IPS-18a (cell line): ENCODE measurements around the gene SLC9A8.
"Not testable (repeated sequence)": the region's sequence is repeated elsewhere in the genome, so short reads cannot be mapped to it uniquely, and the experiment has no call there.

Experiments used
- H3K27ac ChIP-seq: one replicate; pipeline ENCODE4 v1.5.1; 2013; ENCODE audit warnings: low read length
- H3K27me3 ChIP-seq: one replicate; pipeline ENCODE4 v1.6.1; 2013; ENCODE audit warnings: mild to moderate bottlenecking, low read length; ENCODE audit not compliant: control insufficient read depth, insufficient read depth
- H3K36me3 ChIP-seq: one replicate; pipeline ENCODE4 v1.6.1; 2013; ENCODE audit warnings: low read depth, low read length; ENCODE audit not compliant: control insufficient read depth
- H3K4me1 ChIP-seq: one replicate; pipeline ENCODE4 v1.6.1; 2013; ENCODE audit warnings: low read depth, low read length; ENCODE audit not compliant: control insufficient read depth
- H3K4me3 ChIP-seq: one replicate; pipeline ENCODE4 v1.5.1; 2013; ENCODE audit warnings: low read length
- H3K9ac ChIP-seq: one replicate; pipeline ENCODE4 v1.6.1; 2013; ENCODE audit warnings: mild to moderate bottlenecking, low read length, moderate library complexity
- H3K9me3 ChIP-seq: one replicate; pipeline ENCODE4 v1.6.1; 2013; ENCODE audit warnings: low read depth, low read length; ENCODE audit not compliant: control insufficient read depth

SLC9A8 gene

GRCh38 chr20:49859011-49859410 is 46.4 kb downstream of the SLC9A8 start:
- Histone ChIP-seq H3K9ac (no peak overlapping the region), H3K4me1 (peaks cover under 1% of the 10 kb centered on the region), H3K27me3 (no peaks in the 10 kb centered on the region), H3K27ac (no peak overlapping the region), H3K36me3 (no peaks in the 10 kb centered on the region), H3K9me3 (no peaks in the 10 kb centered on the region), H3K4me3 (no peak overlapping the region)

- H3K9me3 ChIP-seq = no peaks in the 10 kb centered on the region
Observed at GRCh38 chr20:49859807-49860206, 47.2 kb downstream of the SLC9A8 start.

GRCh38 chr20:49861232-49861631 is 48.6 kb downstream of the SLC9A8 start:
- not testable (repeated sequence) for H3K27me3 ChIP-seq, H3K9ac ChIP-seq, H3K4me3 ChIP-seq, H3K36me3 ChIP-seq, H3K27ac ChIP-seq, H3K4me1 ChIP-seq, H3K9me3 ChIP-seq

More at GRCh38 chr20:49859807-49860206, 47.2 kb downstream of the SLC9A8 start:
- Histone ChIP-seq H3K4me3 (no peak overlapping the region), H3K4me1 (no peaks in the 10 kb centered on the region), H3K27me3 (no peaks in the 10 kb centered on the region), H3K9ac (no peak overlapping the region), H3K27ac (no peak overlapping the region), H3K36me3 (no peaks in the 10 kb centered on the region)

- H3K4me3 ChIP-seq = no peak overlapping the region
- H3K27ac ChIP-seq = no peak overlapping the region
- no peaks in the 10 kb centered on the region for H3K27me3 ChIP-seq
- no peak overlapping the region for H3K9ac ChIP-seq
- peaks cover 3% of the 10 kb centered on the region for H3K4me1 ChIP-seq
- H3K36me3 ChIP-seq = peaks cover 3% of the 10 kb centered on the region
- H3K9me3 ChIP-seq = no peaks in the 10 kb centered on the region
Observed at GRCh38 chr20:49862607-49863200, 50.1 kb downstream of the SLC9A8 start.

- H3K27me3 ChIP-seq = no peaks in the 10 kb centered on the region
- no peak overlapping the region for H3K4me3 ChIP-seq
- H3K36me3 ChIP-seq = peaks cover 3% of the 10 kb centered on the region
- no peaks in the 10 kb centered on the region for H3K9me3 ChIP-seq
- H3K27ac ChIP-seq = no peak overlapping the region
- H3K4me1 ChIP-seq = peaks cover 3% of the 10 kb centered on the region
- H3K9ac ChIP-seq = no peak overlapping the region
Observed at GRCh38 chr20:49863666-49864065, 51.0 kb downstream of the SLC9A8 start.

- H3K9ac ChIP-seq = no peak overlapping the region
- no peak overlapping the region for H3K27ac ChIP-seq
- H3K9me3 ChIP-seq = no peaks in the 10 kb centered on the region
- no peaks in the 10 kb centered on the region for H3K27me3 ChIP-seq
- H3K4me1 ChIP-seq = peaks cover 3% of the 10 kb centered on the region
- H3K36me3 ChIP-seq = peaks cover 3% of the 10 kb centered on the region
- H3K4me3 ChIP-seq = no peak overlapping the region
Observed at GRCh38 chr20:49865559-49865958, 52.9 kb downstream of the SLC9A8 start.

- Histone ChIP-seq H3K9me3 (no peaks in the 10 kb centered on the region), H3K27me3 (no peaks in the 10 kb centered on the region), H3K4me3 (no peak overlapping the region), H3K36me3 (peaks cover 3% of the 10 kb centered on the region), H3K9ac (no peak overlapping the region), H3K27ac (no peak overlapping the region), H3K4me1 (peaks cover 3% of the 10 kb centered on the region)
Observed at GRCh38 chr20:49866051-49866450, 53.4 kb downstream of the SLC9A8 start.

- Histone ChIP-seq H3K4me3 (no peak overlapping the region), H3K9ac (no peak overlapping the region), H3K27ac (no peak overlapping the region), H3K4me1 (peaks cover 3% of the 10 kb centered on the region), H3K27me3 (no peaks in the 10 kb centered on the region), H3K36me3 (peaks cover 3% of the 10 kb centered on the region), H3K9me3 (no peaks in the 10 kb centered on the region)
Observed at GRCh38 chr20:49867453-49868215, 55.0 kb downstream of the SLC9A8 start.

GRCh38 chr20:49868538-49868937 is 55.9 kb downstream of the SLC9A8 start:
- H3K4me3 ChIP-seq = no peak overlapping the region
- no peak overlapping the region for H3K27ac ChIP-seq
- H3K9ac ChIP-seq = no peak overlapping the region
- H3K4me1 ChIP-seq = peaks cover 3% of the 10 kb centered on the region
- peaks cover 3% of the 10 kb centered on the region for H3K36me3 ChIP-seq
- H3K27me3 ChIP-seq = no peaks in the 10 kb centered on the region
- H3K9me3 ChIP-seq = no peaks in the 10 kb centered on the region

- Histone ChIP-seq H3K4me3 (no peak overlapping the region), H3K9me3 (no peaks in the 10 kb centered on the region), H3K9ac (no peak overlapping the region), H3K27me3 (no peaks in the 10 kb centered on the region), H3K4me1 (peaks cover 3% of the 10 kb centered on the region), H3K36me3 (peaks cover 3% of the 10 kb centered on the region), H3K27ac (no peak overlapping the region)
Observed at GRCh38 chr20:49868964-49869363, 56.3 kb downstream of the SLC9A8 start.

GRCh38 chr20:49870261-49870660 is 57.6 kb downstream of the SLC9A8 start:
- Histone ChIP-seq H3K9ac (no peak overlapping the region), H3K4me1 (peaks cover 3% of the 10 kb centered on the region), H3K27me3 (no peaks in the 10 kb centered on the region), H3K4me3 (no peak overlapping the region), H3K27ac (no peak overlapping the region), H3K36me3 (peaks cover 3% of the 10 kb centered on the region), H3K9me3 (no peaks in the 10 kb centered on the region)

- no peaks in the 10 kb centered on the region for H3K36me3 ChIP-seq
- no peak overlapping the region for H3K27ac ChIP-seq
- H3K9ac ChIP-seq = no peak overlapping the region
- H3K9me3 ChIP-seq = no peaks in the 10 kb centered on the region
- H3K27me3 ChIP-seq = no peaks in the 10 kb centered on the region
- peaks cover 3% of the 10 kb centered on the region for H3K4me1 ChIP-seq
- no peak overlapping the region for H3K4me3 ChIP-seq
Observed at GRCh38 chr20:49871391-49871948, 58.8 kb downstream of the SLC9A8 start.
